ENCODE results near the gene WARS2. TPM values are rescaled to one million over a fixed set of nuclear protein-coding genes. Genes with fewer than 3 reads are reported as not detected.

WARS2 gene
- total RNA-seq, 1 donor from 2014 or later = 8.9 TPM

DNA sequence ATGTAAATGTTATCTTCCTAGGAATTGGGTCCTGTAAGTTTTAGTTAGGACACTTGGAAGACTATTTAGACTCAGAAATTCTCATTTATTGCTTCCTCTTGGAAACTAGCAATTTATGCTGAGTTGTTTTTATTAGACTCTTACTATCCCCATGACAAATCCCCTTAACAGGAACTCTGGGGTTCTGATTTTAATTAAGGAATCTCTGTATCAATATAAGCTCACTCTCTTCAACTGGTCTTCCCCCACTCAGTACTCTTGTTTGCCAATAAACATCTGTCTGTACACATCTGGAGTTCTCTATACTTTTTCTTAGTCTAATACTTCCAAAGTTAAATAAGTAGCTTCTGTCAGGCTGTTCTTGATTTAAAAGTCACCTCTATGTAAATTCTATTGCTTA lies 88.2 kb downstream of the WARS2 start:
- TF ChIP-seq CTCF (IDR thresholded peaks at IDR 0.05) = no peak
- ATAC-seq (no peak), DNase-seq (no peak)
- no peaks in the 10 kb centered on the region for H3K4me1 ChIP-seq
- no peaks in the 10 kb centered on the region for H3K36me3 ChIP-seq
- no peaks in the 10 kb centered on the region for H3K9me3 ChIP-seq
- intact Hi-C loops (cut with DNase I) = no loop called here
- H3K27ac ChIP-seq = no peak overlapping the region
- no peak overlapping the region for H3K4me3 ChIP-seq
- no peaks in the 10 kb centered on the region for H3K27me3 ChIP-seq (ENCODE audit: low read depth)

DNA sequence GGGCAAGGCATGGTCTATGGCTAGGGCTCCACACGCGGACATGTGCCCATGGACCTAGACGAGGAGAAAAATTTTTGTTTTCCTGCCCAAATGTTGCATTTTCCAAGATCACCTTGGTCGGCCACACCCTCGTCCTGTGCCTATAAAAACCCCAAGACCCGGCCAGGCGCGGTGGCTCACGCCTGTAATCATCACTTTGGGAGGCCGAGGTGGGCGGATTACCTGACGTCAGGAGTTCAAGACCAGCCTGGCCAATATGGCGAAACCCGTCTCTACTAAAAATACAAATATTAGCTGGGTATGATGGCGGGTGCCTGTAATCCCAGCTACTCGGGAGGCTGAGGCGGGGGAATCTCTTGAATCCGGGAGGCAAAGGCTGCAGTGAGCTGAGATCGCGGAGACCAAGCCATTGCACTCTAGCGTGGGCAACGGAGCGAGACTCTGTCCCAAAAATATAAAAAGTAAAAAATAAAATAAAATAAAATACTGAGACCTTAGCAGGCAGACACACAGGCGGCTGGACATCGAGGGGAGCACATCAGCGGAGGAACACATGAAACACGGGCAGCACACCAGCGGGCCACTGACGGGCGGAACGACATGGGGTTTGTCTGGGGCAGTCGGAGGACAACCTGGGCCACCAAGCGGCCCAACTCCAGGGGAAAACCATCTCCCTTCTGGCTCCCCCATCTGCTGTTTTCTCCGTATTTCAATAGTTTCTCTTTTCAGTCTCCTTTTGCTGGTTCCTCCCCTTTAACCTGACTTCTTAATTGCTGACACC lies 91.6 kb downstream of the WARS2 start:
- ATAC-seq (no peak), DNase-seq (no peak)
- no peaks in the 10 kb centered on the region for H3K4me1 ChIP-seq
- no peaks in the 10 kb centered on the region for H3K36me3 ChIP-seq
- H3K27ac ChIP-seq = no peak overlapping the region
- H3K4me3 ChIP-seq = no peak overlapping the region
- H3K9me3 ChIP-seq = no peaks in the 10 kb centered on the region
- TF ChIP-seq CTCF (IDR thresholded peaks at IDR 0.05) = no peak
- intact Hi-C loops (cut with DNase I) = no loop called here
- no peaks in the 10 kb centered on the region for H3K27me3 ChIP-seq (ENCODE audit: low read depth)

- DNase-seq = no peak
- peak overlapping the region; percentile 39 for H3K27ac ChIP-seq
- H3K27me3 ChIP-seq (ENCODE audit: low read depth) = no peaks in the 10 kb centered on the region
- no peaks in the 10 kb centered on the region for H3K9me3 ChIP-seq
- no peak for TF ChIP-seq CTCF (IDR thresholded peaks at IDR 0.05)
- peaks cover 7% of the 10 kb centered on the region for H3K36me3 ChIP-seq
- no peaks in the 10 kb centered on the region for H3K4me1 ChIP-seq
- no peak overlapping the region for H3K4me3 ChIP-seq
- intact Hi-C loops (cut with DNase I) = no loop called here
- no peak for ATAC-seq
Measured at GRCh38 chr1:119046785-119047438, 93.5 kb downstream of the WARS2 start.

GRCh38 chr1:119046429-119046784 lies 94.0 kb downstream of the WARS2 start:
- TF ChIP-seq CTCF (IDR thresholded peaks at IDR 0.05) = no peak
- DNase-seq (no peak), ATAC-seq (no peak)
- Histone ChIP-seq H3K27me3 (ENCODE audit: low read depth) (no peaks in the 10 kb centered on the region), H3K36me3 (peaks cover 9% of the 10 kb centered on the region), H3K4me1 (no peaks in the 10 kb centered on the region), H3K27ac (peak overlapping the region; percentile 39), H3K4me3 (no peak overlapping the region), H3K9me3 (no peaks in the 10 kb centered on the region)
- intact Hi-C loops (cut with DNase I) = no loop called here

DNA sequence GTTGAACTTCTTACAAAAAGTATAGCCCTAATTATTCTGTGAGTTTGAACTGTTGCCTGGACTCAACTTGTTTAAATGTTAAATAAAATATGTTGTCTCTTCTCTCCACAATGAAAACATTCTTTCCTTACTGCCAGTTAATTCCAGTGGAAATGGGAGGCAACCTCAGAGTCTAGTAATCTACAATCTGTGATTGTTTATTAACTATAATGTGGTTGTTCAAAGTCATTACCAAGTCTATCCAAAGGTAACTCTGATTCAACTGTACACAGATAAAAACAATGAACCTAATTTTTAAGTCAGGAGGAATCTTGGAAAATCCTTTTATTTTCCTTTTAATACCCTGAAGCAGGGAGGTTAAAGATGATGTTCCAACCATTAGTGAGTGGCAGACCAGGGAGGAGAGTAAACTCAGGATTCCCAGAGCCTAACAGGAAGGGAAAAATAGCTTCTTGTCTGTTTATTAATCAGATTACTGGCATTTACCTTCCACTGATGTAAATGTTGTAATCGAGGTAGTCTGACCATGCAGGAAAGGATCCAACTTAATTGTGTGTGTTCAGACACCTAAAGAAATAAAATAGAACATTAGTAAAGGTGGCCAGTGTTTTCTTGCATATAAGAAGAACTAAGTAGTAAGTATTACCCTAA lies 95.2 kb downstream of the WARS2 start:
- H3K36me3 ChIP-seq = peaks cover 9% of the 10 kb centered on the region
- no peak for ATAC-seq
- H3K9me3 ChIP-seq = no peaks in the 10 kb centered on the region
- no peak overlapping the region for H3K27ac ChIP-seq
- TF ChIP-seq CTCF (IDR thresholded peaks at IDR 0.05) = no peak
- no peaks in the 10 kb centered on the region for H3K4me1 ChIP-seq
- intact Hi-C loops (cut with DNase I) = no loop called here
- H3K27me3 ChIP-seq (ENCODE audit: low read depth) = no peaks in the 10 kb centered on the region
- H3K4me3 ChIP-seq = no peak overlapping the region
- DNase-seq = no peak

Measured in lower lobe of right lung (tissue), 2 donors.